ENCODE data around the gene MAN2A1.

- TF ChIP-seq CTCF (IDR thresholded peaks at IDR 0.05 in 8 of 11, conservative IDR thresholded peaks at IDR 0.05 in 3 of 11) (no peak), POLR2A (IDR thresholded peaks at IDR 0.05) (no peak), POLR2AphosphoS5 (IDR thresholded peaks at IDR 0.05) (no peak)
Observed at GRCh38 chr5:109650493-109650892, 39.2 kb upstream of the MAN2A1 start.

All from spleen (tissue), 7 donors.